H54 (cell line): Measurements from ENCODE around the gene PDLIM7.

ENCODE experiments used
- DNase-seq: peaks from one replicate; pipeline ENCODE4 v3.0.0; 2011; ENCODE audit warnings: low spot score, mixed read lengths; ENCODE audit not compliant: insufficient read length
- FAIRE-seq: peaks from 3 replicates; lab custom pipeline; 2011; peaks lifted over from hg19 to GRCh38; lab: Jason Lieb, UNC
- POLR2A ChIP-seq: IDR thresholded peaks from 2 replicates; pipeline ENCODE4 v1.6.1; 2011; ENCODE audit warnings: low read depth, mild to moderate bottlenecking, low read length

Gene PDLIM7

GRCh38 chr5:177474002-177474476, 23.4 kb downstream of the PDLIM7 start:
- FAIRE-seq (no peak), DNase-seq (no peak)
- TF ChIP-seq POLR2A, result no peak

- TF ChIP-seq POLR2A, result peak; percentile 75
- FAIRE-seq (no peak), DNase-seq (peak; percentile 69)
These were observed 23.9 kb downstream of the PDLIM7 start, which contains the start of gene DBN1 for GRCh38 chr5:177473443-177474001. TSS of gene DBN1 (minus strand) at chr5:177473634. CDS start at chr5:177473521, 113 bp downstream.

- no peak for FAIRE-seq
- DNase-seq, result no peak
- peak; percentile 14; the same call in 1 of the 2 replicates for TF ChIP-seq POLR2A
These were observed 24.7 kb downstream of the PDLIM7 start for GRCh38 chr5:177472460-177473442.

GRCh38 chr5:177471610-177472356, 25.6 kb downstream of the PDLIM7 start:
- TF ChIP-seq POLR2A, result no peak
- FAIRE-seq, result no peak
- no peak for DNase-seq

- FAIRE-seq, result no peak
- peak; percentile 80 for DNase-seq
- TF ChIP-seq POLR2A, result no peak
These were observed 26.5 kb downstream of the PDLIM7 start for GRCh38 chr5:177470759-177471536.

GRCh38 chr5:177469750-177470525, 27.5 kb downstream of the PDLIM7 start:
- no peak for TF ChIP-seq POLR2A
- FAIRE-seq (no peak), DNase-seq (no peak)

GRCh38 chr5:177468685-177469628, 28.4 kb downstream of the PDLIM7 start:
- DNase-seq (no peak), FAIRE-seq (no peak)
- no peak for TF ChIP-seq POLR2A

GRCh38 chr5:177468329-177468684, 29.1 kb downstream of the PDLIM7 start:
- DNase-seq (no peak), FAIRE-seq (no peak)

GRCh38 chr5:177467436-177467835, 30.0 kb downstream of the PDLIM7 start:
- DNase-seq (no peak), FAIRE-seq (no peak)
- no peak for TF ChIP-seq POLR2A

More at GRCh38 chr5:177468329-177468684, 29.1 kb downstream of the PDLIM7 start:
- no peak for TF ChIP-seq POLR2A

- no peak for TF ChIP-seq POLR2A
- FAIRE-seq (no peak), DNase-seq (no peak)
These were observed 30.5 kb downstream of the PDLIM7 start for GRCh38 chr5:177466861-177467260.

- TF ChIP-seq POLR2A, result no peak
- no peak for FAIRE-seq
- DNase-seq, result no peak
These were observed 32.4 kb downstream of the PDLIM7 start for GRCh38 chr5:177465044-177465443.
